CD4-positive, alpha-beta T cell (primary cell): Measurements from ENCODE around the gene KIF4B. TPM values are rescaled to one million over a fixed set of nuclear protein-coding genes. Genes with fewer than 3 reads are reported as not detected.

Experiments
- ATAC-seq: fragments of 200-7000 bp; cut with Tn5 transposase; one replicate; pipeline ENCODE4 v1.10.0; 2022; ENCODE audit warnings: mild to moderate bottlenecking; ENCODE audit not compliant: poor library complexity
- CTCF ChIA-PET: fragments of 350-600 bp; sonication (Branson Sonifier 250); formaldehyde crosslinking; loops from one replicate; lab custom pipeline; 2021; ENCODE audit warnings: antibody characterized with exemption, inconsistent platforms; lab: Charles Lee
- POLR2A ChIA-PET: fragments of 350-600 bp; sonication (Branson Sonifier 250); formaldehyde crosslinking; loops from one replicate; lab custom pipeline; 2021; ENCODE audit warnings: antibody characterized with exemption, inconsistent platforms; lab: Charles Lee
- DNase-seq, 14 experiments: peaks; one replicate each; pipeline ENCODE4 v3.0.0-alpha.2; 2013 to 2020; ENCODE audit warnings: mixed read lengths in 2 of 14
- H3K27ac ChIP-seq, 2 donors: one replicate each; pipeline versions ENCODE4 v1.5.1 to v1.7.0; 2013; ENCODE audit warnings: low read length in 2 of 2, low read depth in 1 of 2, mild to moderate bottlenecking in 1 of 2
- H3K27me3 ChIP-seq, 2 experiments: 1 replicate in 1 of 2; 2 replicates in 1 of 2; pipeline versions ENCODE4 v1.6.1 to v1.7.0; 2013; ENCODE audit warnings: low read length in 2 of 2, control low read depth in 1 of 2, mild to moderate bottlenecking in 1 of 2, moderate library complexity in 1 of 2; ENCODE audit not compliant: insufficient read depth in 2 of 2, control insufficient read depth in 1 of 2
- H3K36me3 ChIP-seq: one replicate; pipeline ENCODE4 v1.6.1; 2013; ENCODE audit warnings: low read length, control low read depth; ENCODE audit not compliant: insufficient read depth
- H3K4me1 ChIP-seq: one replicate; pipeline ENCODE4 v1.6.1; 2013; ENCODE audit warnings: low read length, control low read depth; ENCODE audit not compliant: insufficient read depth
- H3K4me3 ChIP-seq: one replicate; pipeline ENCODE4 v1.5.1; 2013; ENCODE audit warnings: mild to moderate bottlenecking, low read length, moderate library complexity
- H3K9me3 ChIP-seq, 2 experiments: 1 replicate in 1 of 2; 2 replicates in 1 of 2; pipeline versions ENCODE4 v1.6.1 to v1.7.0; 2013; ENCODE audit warnings: low read length in 2 of 2, mild to moderate bottlenecking in 2 of 2, control low read depth in 1 of 2, moderate library complexity in 1 of 2; ENCODE audit not compliant: control insufficient read depth in 1 of 2, insufficient read depth in 1 of 2
- H3K27ac Mint-ChIP-seq: one replicate; pipeline ENCODE4 v1.8.0; 2020; ENCODE audit warnings: mixed read lengths
- H3K27me3 Mint-ChIP-seq: one replicate; pipeline ENCODE4 v1.8.0; 2021; ENCODE audit warnings: mixed read lengths
- H3K36me3 Mint-ChIP-seq: one replicate; pipeline ENCODE4 v1.8.0; 2021; ENCODE audit warnings: low read depth, mixed read lengths
- H3K4me1 Mint-ChIP-seq: one replicate; pipeline ENCODE4 v1.8.0; 2021; ENCODE audit warnings: low read depth, mixed read lengths
- H3K4me3 Mint-ChIP-seq: one replicate; pipeline ENCODE4 v1.8.0; 2020; ENCODE audit warnings: mild to moderate bottlenecking, mixed read lengths
- H3K9me3 Mint-ChIP-seq: one replicate; pipeline ENCODE4 v1.8.0; 2020; ENCODE audit warnings: mixed read lengths
- CTCF ChIP-seq: fragments of 200-600 bp; IDR thresholded peaks from one replicate; pipeline ENCODE4 v1.8.0; 2022; ENCODE audit warnings: antibody characterized with exemption, mild to moderate bottlenecking
- intact Hi-C, 2 experiments: fragments of 100-400 bp; cut with DNase I in 1 of 2; cut with micrococcal nuclease in 1 of 2; formaldehyde crosslinking; loops; one replicate each; pipeline versions ENCODE4 v1.15.1 to v1.9.0; 2023 to 2025; cut with DNase I, micrococcal nuclease
- total RNA-seq, 174 experiments: library from RNA in 2 of 174; stranded (reverse) in 2 of 174; gene quantifications; one replicate each; pipeline ENCODE4 v1.2.3 and lab custom pipeline; 2021 to 2026

The KIF4B gene
- total RNA-seq, 2 experiments from 2014 or later = not detected

- H3K4me1 Mint-ChIP-seq = no peaks in the 10 kb centered on the region
- DNase-seq = no peak
- no peak for TF ChIP-seq CTCF
- ChIA-PET POLR2A (no interaction called here), CTCF (interaction anchor here (1.5 kb wide), 1 partner anchor 9 kb away, joined by 3 read pairs; no protein-coding TSS in a partner anchor)
- Histone ChIP-seq H3K36me3 (no peaks in the 10 kb centered on the region), H3K27me3 (peaks cover 0 to 2% of the 10 kb centered on the region in 2 experiments), H3K4me3 (no peak overlapping the region), H3K27ac (no peak overlapping the region), H3K9me3 (no peaks in the 10 kb centered on the region), H3K4me1 (no peaks in the 10 kb centered on the region)
- H3K9me3 Mint-ChIP-seq = no peaks in the 10 kb centered on the region
- peaks cover 45% of the 10 kb centered on the region for H3K27me3 Mint-ChIP-seq
- no peaks in the 10 kb centered on the region for H3K36me3 Mint-ChIP-seq
- no peak overlapping the region for H3K4me3 Mint-ChIP-seq
- intact Hi-C loops = no loop called here
- ATAC-seq = no peak
- H3K27ac Mint-ChIP-seq = no peak overlapping the region
These were observed 34.3 kb downstream of the KIF4B start for GRCh38 chr5:155047818-155048217.

- peaks cover 37% of the 10 kb centered on the region for H3K27me3 Mint-ChIP-seq
- H3K4me3 ChIP-seq = no peak overlapping the region
- H3K4me1 ChIP-seq = no peaks in the 10 kb centered on the region
- no peak for TF ChIP-seq CTCF
- no peaks in the 10 kb centered on the region for H3K27me3 ChIP-seq
- ChIA-PET CTCF (no interaction called here), POLR2A (no interaction called here)
- no peaks in the 10 kb centered on the region for H3K9me3 ChIP-seq
- intact Hi-C loops = no loop called here
- ATAC-seq = no peak
- H3K36me3 ChIP-seq = no peaks in the 10 kb centered on the region
- no peak for DNase-seq
- H3K36me3 Mint-ChIP-seq = no peaks in the 10 kb centered on the region
- H3K9me3 Mint-ChIP-seq = no peaks in the 10 kb centered on the region
- H3K27ac ChIP-seq = no peak overlapping the region
- H3K4me1 Mint-ChIP-seq = no peaks in the 10 kb centered on the region
- H3K27ac Mint-ChIP-seq = no peak overlapping the region
- H3K4me3 Mint-ChIP-seq = no peak overlapping the region
These were observed 36.2 kb downstream of the KIF4B start for GRCh38 chr5:155049569-155050383.

- H3K27ac ChIP-seq = no peak overlapping the region
- intact Hi-C loops = no loop called here
- H3K9me3 ChIP-seq = no peaks in the 10 kb centered on the region
- Mint-ChIP-seq H3K27me3 (peaks cover 35% of the 10 kb centered on the region), H3K9me3 (no peaks in the 10 kb centered on the region), H3K36me3 (no peaks in the 10 kb centered on the region), H3K27ac (no peak overlapping the region), H3K4me3 (no peak overlapping the region), H3K4me1 (no peaks in the 10 kb centered on the region)
- H3K4me1 ChIP-seq = no peaks in the 10 kb centered on the region
- POLR2A ChIA-PET = no interaction called here
- DNase-seq (no peak), ATAC-seq (no peak)
- no peak overlapping the region for H3K4me3 ChIP-seq
- TF ChIP-seq CTCF = no peak
- no peaks in the 10 kb centered on the region for H3K36me3 ChIP-seq
- no peaks in the 10 kb centered on the region for H3K27me3 ChIP-seq
- CTCF ChIA-PET = no interaction called here
These were observed 36.9 kb downstream of the KIF4B start for GRCh38 chr5:155050384-155051019.
